Measurements from ENCODE around the gene RANBP1.

RANBP1 gene

GRCh38 chr22:20174785-20175596 is 59.1 kb downstream of the RANBP1 start:
- DNase-seq, result no peak

DNA sequence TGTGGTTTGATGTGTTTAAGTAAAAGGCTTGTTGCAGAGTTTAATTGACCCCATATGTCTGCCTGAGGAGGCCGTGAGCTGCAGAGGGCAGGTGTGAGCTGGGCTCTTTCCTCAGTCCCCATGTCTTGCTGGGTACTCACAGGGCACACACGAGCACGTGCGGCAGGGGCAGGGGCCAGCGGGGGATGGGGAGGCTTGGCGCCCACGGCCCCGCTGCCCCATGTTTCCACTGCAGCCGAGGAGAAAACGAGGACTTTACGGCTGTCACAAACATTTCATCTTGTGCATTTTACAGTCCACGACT is 59.6 kb downstream of the RANBP1 start:
- no peak for DNase-seq

DNA sequence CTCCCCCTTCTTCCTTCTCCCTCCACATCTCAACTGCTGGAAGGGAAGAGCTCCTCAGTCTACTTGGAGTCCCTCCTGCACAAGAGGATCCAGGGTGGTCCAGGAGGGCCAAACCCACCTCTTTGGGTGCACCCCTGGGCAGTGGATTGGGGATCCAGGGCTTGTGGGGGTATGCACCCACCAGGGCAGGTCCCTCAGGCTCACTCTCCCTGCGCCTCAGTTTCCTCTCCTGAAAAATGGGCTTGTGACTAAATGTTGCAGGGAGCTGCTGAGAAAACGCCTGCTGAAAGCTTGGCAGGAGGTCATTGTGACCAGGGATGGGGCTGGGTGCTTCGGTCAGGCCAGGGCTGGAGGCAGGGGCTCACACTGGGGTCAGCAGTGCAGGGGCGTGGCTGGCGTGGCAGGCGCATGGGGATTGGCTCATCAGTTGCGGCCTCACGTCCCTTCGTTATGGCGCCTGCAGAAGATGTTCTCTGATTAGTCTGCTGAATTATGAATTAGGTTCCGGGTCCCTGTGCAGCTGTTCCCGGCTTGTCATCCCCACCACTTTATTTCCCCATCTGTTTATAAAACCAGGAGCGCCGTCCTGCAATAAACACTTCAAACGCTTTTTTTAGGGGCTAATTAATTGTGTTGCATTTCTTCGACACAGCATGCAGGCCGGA is 60.6 kb downstream of the RANBP1 start:
- no peak for DNase-seq
